Activated naive CD4-positive, alpha-beta T cell treated with Interleukin-2 at 50 U/mL for 16 hours (primary cell): Measurements from ENCODE around the gene CIITA.

ENCODE experiments used
- DNase-seq: peaks from one replicate; pipeline ENCODE4 v3.0.0-alpha.2; 2020

The CIITA gene

DNA sequence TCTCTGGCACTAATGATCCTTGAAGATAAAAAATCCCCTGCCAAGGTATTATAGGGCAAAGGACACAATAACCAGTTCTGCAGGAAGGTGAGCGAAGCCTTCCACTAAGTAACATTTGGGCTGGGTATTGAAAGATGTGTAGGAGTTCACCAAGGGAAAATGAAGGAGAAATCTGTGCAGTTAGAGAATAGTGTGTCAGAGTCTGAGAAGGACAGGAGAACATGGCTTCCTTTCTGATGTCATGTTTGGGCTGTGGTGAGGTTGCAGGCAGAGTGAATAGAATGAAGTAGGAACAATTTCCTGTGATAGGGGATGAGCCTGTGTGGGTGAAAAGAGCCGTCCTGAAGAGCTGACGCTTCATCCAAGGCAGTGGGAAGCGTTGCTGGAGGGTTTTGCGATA lies 24.1 kb upstream of the CIITA start:
- DNase-seq = no peak

DNA sequence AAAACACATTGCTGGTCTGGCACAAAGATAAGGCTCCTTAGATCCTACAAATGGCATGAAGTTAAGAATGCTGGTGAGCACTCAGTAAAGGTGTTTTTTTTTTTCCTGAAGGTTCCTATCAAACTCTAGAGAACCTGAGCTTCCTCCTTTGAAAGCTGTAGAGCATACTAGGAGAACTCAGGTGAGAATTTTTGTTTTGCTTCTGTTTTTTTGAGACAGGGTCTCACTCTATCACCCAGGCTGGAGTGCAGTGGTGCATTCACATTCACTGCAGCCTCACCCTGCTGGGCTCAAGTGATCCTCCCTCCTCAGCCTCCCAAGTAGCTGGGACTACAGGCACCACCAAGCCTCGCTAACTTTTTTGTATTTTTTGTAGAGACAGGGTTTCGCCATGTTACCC lies 21.0 kb upstream of the CIITA start:
- DNase-seq = no peak

DNA sequence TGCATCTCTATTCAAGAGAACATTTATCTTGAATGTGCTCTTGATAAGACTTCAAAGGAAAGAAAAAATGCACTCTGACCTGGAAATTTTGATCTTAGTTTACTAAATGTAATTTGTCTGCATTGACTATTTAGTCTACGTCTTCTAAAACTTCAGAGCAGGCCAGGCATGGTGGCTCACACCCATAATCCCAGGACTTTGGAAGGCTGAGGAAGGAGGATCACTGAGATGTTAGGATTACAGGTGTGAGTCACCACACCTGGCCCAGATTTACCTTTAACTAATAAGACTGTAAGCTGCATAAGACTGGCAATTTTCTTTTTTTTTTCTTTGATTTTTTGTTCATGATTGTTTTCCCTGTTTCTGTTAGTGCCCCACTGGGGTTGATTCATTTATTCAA lies 18.8 kb upstream of the CIITA start:
- no peak for DNase-seq

DNA sequence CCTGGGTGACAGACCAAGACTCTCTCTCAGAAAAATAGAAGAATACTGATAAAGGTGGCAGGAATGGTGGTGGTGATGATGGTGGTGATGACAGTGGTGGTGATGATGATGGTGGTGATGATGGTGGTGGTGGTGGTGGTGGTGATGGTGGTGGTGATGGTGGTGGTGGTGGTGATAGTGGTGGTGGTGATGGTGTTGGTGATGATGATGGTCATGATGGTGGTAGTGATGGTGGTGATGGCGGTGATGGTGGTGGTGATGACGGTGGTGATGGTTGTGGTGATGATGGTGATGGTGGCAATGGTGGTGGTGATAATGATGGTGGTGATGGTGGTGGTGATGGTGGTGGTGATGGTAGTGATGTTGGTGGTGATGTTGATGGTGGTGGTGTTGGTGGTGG lies 18.0 kb upstream of the CIITA start:
- no peak for DNase-seq

DNA sequence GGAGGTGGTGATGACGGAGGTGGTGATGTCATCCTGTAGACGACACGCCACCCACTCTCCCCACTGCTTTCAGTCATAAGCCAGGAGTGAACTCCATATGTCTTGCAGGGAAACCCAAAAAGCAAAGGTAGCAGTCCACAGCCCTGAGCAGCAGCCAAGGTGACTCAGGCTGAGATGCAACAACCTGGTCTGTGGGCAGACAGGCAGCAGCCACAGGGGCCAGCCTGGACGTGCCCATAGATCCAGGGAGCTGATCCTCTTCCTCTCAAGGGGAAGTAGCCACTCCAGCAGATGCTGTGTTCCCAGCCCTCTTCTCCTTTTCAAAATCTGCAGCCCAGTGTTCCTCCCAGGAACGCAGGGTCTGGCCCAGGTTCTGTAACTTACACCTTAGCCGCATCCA lies 17.3 kb upstream of the CIITA start:
- DNase-seq = no peak

DNA sequence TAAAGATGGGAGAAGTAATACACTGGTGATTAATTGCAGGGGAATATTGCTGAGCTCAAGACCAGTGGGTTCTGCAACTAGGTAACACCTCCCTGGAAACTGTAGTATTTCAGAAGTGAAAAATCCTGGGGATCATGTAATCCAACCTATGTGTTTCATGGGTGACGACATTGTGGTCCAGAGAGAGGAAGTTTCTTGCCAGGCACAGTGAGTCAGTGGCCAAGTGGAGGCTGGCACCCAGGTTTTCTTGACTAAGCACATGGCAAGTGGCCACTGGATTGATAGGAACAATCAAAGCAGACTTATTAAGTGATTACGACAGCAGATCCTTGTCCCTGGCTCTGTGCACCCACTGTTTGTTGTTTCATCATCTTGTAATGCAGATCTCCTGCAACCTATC lies 14.6 kb upstream of the CIITA start:
- no peak for DNase-seq

- no peak for DNase-seq
Observed at GRCh38 chr16:10865991-10866966, 10.7 kb upstream of the CIITA start.

DNA sequence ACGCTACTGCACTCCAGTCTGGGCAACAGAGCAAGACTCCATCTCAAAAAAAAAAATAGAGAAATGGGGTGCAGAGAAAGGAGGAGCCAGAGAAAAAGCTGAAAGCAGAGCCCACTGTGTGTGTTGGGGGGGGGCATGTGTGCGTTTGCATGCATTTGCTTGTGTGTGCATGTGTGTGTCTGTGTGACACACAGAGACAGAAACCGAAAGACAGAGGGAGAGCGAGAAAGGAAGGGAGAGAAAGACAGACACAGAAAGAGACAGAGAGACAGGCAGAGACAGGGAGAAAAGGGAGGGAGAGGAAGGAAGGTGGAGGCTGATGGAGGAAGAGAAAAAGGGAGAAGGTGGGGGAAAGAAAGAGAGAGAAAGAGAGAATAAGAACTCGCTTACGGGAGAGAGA lies 9.8 kb upstream of the CIITA start:
- no peak for DNase-seq

DNA sequence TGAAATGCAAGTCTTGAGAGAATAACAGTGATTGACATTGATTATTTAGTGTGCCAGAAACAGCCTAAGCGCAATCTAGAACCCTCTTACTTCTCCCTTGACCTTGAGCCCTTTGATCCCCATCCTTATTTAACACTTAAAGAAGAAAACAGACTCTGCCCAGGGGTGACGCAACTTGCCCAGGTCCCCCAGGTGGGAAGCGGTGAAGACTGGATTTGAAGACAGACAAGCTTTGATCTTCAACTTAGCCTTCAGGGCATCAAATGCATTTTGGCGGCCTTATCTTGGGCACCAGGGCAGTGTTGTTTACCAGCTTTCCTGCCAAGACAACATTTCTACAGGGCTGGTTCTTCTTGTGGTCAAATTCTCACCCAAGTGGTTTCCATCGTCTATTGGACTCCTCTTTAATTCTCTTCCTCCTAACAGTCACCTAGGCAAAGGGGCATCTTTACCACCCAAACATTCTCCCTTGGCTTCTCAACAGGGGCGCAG lies 8.9 kb upstream of the CIITA start:
- DNase-seq = no peak

- DNase-seq = no peak
Observed at GRCh38 chr16:10868596-10869469, 8.2 kb upstream of the CIITA start.

- no peak for DNase-seq
Observed at GRCh38 chr16:10870137-10870776, 6.7 kb upstream of the CIITA start.

GRCh38 chr16:10870808-10871156 lies 6.2 kb upstream of the CIITA start:
- no peak for DNase-seq

GRCh38 chr16:10871157-10871991 lies 5.6 kb upstream of the CIITA start:
- DNase-seq = peak; percentile 56

DNA sequence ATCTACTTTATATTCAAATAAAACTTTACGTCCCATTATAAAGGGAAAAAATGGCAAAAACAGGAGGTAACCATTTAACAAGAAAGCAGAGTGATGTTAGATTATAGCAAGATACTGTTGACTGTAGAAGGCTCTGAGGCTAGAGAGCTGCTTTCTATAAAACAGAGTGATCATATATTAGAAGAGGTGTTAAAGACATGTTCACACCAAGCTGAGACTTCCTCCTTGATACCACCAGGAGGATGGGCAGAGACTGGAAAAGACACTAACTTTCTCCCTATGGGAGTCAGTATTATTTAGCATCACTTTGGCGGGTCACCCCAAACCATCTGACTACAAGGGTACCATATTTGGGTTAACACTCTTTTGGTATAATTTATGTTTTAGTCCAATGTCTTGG lies 687 bp upstream of the CIITA start:
- no peak for DNase-seq

DNA sequence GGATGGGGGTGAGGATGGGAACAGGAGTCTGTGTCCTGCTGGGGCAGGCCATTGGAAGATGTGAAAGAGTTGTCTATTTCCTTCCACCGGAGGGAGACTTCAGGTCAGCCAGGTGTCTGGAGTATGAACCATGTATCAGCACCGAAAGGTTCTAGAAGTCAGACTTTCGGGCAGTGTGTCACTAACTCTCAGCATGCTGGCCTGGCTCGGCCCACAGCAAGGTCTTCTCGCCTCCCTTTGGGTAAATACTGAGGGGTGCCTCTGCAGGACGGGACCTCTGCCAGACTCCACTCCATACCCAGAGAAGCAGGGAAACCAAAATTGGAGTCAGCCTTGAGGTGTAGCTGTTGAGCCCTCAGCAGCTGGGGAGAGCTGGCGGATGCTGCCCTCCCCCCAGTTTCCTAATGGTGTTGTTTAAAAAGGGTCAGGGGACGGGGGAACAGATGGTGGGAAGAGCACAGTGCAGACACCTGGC lies 507 bp downstream of the CIITA start:
- no peak for DNase-seq

DNA sequence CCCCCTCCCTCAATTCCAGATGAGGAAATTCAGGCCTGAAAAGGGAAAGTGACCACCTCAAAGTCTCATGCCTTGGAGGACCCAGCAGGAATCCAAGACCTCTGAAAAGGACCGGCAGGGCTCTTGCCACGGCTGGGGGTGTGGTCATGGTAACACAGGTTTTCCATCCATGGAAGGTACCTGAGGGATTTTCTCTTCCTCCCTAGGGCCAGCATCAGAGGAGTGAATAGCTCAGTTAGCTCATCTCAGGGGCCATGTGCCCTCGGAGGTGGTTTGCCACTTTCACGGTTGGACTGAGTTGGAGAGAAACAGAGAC lies 1.3 kb downstream of the CIITA start:
- no peak for DNase-seq

GRCh38 chr16:10878644-10879501 lies 1.9 kb downstream of the CIITA start:
- peak; percentile 17 for DNase-seq

DNA sequence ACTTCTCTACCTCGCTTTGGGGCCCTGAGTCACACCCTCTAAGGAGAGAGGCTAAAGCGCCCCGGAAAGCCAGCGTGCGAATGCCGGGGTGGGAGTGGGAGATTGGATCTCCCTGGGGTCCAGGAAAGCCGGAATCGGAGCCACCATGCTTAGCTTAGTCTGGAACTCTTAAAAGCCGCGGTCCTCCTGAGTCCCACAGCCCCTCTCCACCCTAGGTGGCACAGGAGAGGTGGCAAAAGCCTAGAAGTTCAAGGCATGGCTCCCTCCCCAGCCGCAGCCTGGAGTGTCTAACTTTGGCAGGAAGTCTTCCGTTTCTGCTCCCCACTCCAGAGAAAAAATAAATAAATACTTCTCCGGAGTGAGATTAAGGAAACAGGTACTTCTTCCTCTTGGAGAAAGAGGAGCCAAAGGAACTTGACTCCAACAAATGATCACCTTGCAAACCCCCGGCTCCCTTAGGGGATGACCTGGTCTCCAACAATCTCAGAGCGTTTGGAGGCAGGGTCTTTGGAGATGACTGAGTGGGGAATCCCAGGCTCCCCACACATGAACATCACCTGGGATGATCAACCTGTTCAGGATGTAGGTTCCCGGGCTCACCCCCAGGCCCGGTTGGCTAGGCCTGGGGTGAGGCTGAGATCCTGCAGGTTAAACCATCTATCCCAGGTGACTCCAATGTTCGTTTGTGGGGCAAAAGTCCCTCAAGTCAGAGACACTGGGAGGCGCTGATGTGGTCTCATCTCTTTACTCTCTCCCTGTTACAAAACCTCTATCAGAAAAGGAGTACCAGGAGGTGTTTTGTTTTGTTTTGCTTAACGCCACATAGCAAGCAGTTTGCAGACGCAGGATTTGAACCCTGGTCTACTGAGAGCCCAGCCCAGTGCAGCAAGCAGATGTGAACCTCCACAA lies 2.9 kb downstream of the CIITA start:
- DNase-seq = no peak

- DNase-seq = no peak
Observed at GRCh38 chr16:10880594-10881452, 3.8 kb downstream of the CIITA start.
